HG03575 (cell line): ENCODE data around the gene CSF1.
"Not testable (repeated sequence)": the region's sequence is repeated elsewhere in the genome, so short reads cannot be mapped to it uniquely, and the experiment has no call there.

Source experiments
- ATAC-seq: cut with Tn5 transposase; IDR thresholded peaks from one replicate; pipeline ENCODE4 v1.9.1; 2021; ENCODE audit not compliant: unreplicated experiment, insufficient number of reproducible peaks, low FRiP score; ENCODE audit errors: extremely low read depth

CSF1 gene

GRCh38 chr1:109929170-109929569 is 18.5 kb downstream of the CSF1 start:
- ATAC-seq = no peak

GRCh38 chr1:109929588-109930251 is 19.1 kb downstream of the CSF1 start:
- ATAC-seq = no peak

- no peak for ATAC-seq
Observed at GRCh38 chr1:109930252-109930993, 19.8 kb downstream of the CSF1 start.

DNA sequence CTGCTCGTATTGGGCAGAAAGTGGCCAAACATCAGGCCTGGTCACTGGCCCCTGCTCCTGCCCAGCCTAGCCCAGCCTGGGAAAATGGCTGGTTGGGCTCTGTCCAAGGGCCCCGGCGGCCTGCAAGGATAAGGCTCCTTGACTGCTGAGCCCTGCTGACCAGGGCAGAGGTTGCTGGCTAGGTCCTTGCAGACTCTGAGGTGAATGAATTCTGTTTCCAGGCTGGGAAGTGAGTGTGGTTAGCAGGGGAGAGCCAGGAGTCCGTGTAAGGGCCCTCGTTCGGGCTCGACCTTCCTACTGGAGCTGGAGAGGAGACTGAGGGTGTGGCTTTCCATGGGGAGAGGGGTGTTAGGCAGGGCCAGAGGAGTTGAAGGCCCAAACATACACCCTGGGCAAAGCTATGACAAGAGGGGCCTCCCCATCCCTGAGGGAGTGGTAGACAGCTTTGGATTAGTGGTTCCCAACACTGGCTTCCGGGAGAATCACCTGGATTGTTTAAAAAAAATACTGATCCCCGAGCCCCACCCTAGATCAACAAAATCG is 20.6 kb downstream of the CSF1 start:
- ATAC-seq = no peak

- no peak for ATAC-seq
Observed at GRCh38 chr1:109931911-109932636, 21.4 kb downstream of the CSF1 start.

GRCh38 chr1:109932679-109933078 is 22.0 kb downstream of the CSF1 start:
- ATAC-seq = no peak

DNA sequence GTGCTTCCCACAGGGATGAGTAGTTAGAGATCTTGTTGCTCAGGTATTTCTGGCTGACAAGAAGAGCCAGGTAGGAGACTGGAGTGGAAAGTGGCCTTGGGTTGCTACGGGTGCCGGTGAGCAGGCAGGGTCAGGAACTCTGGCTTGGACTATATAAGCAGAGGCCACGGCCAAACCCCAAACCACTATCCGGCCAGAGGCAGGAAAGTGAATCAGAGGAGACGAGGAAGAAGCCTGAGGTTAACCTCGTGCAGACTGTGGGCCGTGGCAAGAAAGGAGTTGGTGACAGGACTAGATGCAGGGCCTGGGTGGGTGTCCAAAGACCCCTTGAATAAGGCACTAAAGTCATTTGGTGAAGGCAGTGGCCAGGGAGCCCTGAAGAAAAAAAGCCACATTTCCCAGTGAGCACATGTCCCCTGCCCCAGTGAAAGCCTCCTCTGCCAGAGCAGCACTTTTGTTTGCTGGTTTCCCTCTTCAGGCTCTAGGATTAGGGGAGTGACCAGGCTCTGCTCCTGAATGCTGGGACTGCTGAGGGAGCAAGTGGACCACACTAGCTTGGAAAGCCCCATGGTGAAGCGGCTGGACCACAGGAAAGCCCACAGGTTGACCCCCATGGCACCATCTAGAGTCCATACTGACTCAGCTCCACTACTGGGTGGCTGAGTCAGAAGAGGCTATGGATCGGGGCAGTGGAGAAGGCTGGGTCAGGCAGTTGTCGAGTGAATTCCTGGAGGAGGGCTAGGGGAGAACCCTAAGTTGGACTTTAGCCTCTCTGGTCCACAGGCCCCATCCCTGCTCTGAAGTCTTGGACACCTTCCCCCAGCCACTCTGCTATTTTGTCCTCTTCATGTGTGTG is 23.4 kb downstream of the CSF1 start:
- no peak for ATAC-seq

DNA sequence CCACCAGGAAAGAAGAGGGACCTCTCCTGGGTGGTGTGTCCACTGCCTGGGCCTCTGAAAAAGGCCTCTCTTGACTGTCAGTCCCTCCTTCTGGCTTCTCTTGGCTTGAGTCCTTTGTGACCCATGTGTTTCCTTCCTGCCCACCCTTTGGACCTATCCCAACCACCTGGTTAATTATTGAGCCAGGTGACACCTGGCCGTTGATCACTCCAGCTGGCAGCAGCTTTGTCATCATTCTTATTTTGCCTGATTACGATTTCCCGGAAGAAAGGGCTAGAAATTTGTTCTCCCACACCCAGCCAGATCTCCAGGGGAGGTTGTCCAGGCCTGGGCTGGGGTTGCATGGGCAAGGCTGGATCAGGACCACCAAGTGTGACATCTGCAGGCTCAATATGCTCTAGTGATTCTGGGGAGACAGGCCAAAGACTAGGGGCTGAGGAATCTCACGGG is 24.8 kb downstream of the CSF1 start:
- ATAC-seq = no peak

DNA sequence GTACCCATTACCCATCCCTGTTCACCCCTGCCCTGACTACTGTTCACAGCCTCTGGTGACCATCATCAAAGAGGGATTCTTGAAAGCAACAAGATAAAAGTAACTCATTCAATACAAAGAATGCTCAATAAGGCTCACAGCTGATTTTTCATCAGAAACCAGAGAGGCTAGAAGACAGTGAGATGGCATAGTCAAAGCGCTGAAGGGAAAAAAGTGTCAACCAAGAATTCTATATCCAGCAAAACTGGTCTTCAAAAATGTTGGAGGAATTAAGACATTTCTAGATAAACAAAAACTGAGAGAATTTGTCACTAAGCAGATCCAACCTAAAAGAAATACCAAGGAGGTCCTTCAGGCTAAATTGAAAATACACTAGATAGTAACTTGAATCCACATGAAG is 27.1 kb downstream of the CSF1 start:
- no peak for ATAC-seq

- no peak for ATAC-seq
Observed at GRCh38 chr1:109938556-109938955, 27.9 kb downstream of the CSF1 start.

GRCh38 chr1:109942434-109942833 is 31.8 kb downstream of the CSF1 start:
- ATAC-seq = no peak

GRCh38 chr1:109944541-109944940 is 33.9 kb downstream of the CSF1 start:
- ATAC-seq = no peak

GRCh38 chr1:109946511-109946910 is 35.9 kb downstream of the CSF1 start:
- no peak for ATAC-seq

- no peak for ATAC-seq
Observed at GRCh38 chr1:109947582-109948284, 37.1 kb downstream of the CSF1 start.

DNA sequence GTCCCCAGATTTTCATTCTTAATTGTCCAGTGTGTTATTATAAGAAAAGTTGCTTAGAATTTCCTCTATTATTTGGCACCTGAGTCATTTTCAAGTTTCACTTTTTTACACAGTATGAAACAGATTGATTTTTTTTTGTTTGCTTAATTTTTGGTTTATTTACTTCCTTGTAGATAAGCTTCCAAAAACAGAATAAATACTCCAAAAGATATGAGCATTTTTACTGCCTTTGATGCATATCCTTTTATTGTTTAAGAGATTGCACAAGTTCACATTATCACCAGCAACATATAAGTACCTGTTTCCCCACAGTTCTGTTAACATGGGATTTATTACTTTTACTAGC is 37.6 kb downstream of the CSF1 start:
- ATAC-seq = no peak

- ATAC-seq = no peak
Observed at GRCh38 chr1:109950038-109950437, 39.4 kb downstream of the CSF1 start.

- no peak for ATAC-seq
Observed at GRCh38 chr1:109950509-109950908, 39.9 kb downstream of the CSF1 start.

DNA sequence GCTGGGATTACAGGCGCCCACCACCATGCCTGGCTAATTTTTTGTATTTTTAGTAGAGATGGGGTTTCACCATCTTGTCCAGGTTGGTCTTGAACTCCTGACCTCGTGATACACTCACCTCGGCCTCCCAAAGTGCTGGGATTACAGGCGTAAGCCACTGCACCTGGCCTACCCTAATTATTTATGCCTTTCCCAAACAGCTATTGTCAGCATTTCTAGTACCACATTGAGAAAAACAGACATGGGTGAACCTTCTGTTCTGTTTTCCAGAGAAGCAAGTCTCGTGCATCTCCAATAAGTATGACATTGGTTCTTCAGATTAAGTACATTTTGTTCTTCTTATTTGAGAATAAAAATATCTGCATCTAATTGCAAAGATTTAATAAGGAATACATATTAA is 40.9 kb downstream of the CSF1 start:
- ATAC-seq = not testable (repeated sequence)
